Osteoblast (primary cell): ENCODE measurements around the gene GPM6B. TPM values are rescaled to one million over a fixed set of nuclear protein-coding genes. Genes with fewer than 3 reads are reported as not detected.

Experiments used
- DNase-seq: peaks from one replicate; pipeline ENCODE4 v3.0.0; 2011; ENCODE audit warnings: low spot score, mixed read lengths; ENCODE audit not compliant: insufficient read length; ENCODE audit errors: missing footprints
- H2AFZ ChIP-seq: 2 replicates; pipeline ENCODE4 v1.6.0; 2011; ENCODE audit warnings: mild to moderate bottlenecking, low read length
- H3K27ac ChIP-seq: 2 replicates; pipeline ENCODE4 v1.5.1; 2011; ENCODE audit warnings: mild to moderate bottlenecking, low read depth, low read length, moderate library complexity
- H3K27me3 ChIP-seq: 2 replicates; pipeline ENCODE4 v1.6.0; 2012; ENCODE audit warnings: mild to moderate bottlenecking, control low read depth, inconsistent platforms, low read length, moderate library complexity; ENCODE audit not compliant: insufficient read depth
- H3K36me3 ChIP-seq: 2 replicates; pipeline ENCODE4 v1.5.1; 2011; ENCODE audit warnings: mild to moderate bottlenecking, low read length, control low read depth, moderate library complexity; ENCODE audit not compliant: insufficient read depth
- H3K4me1 ChIP-seq: 2 replicates; pipeline ENCODE4 v1.5.1; 2011; ENCODE audit warnings: mild to moderate bottlenecking, low read length, control low read depth, moderate library complexity; ENCODE audit not compliant: insufficient read depth
- H3K4me2 ChIP-seq: 2 replicates; pipeline ENCODE4 v1.6.0; 2011; ENCODE audit warnings: mild to moderate bottlenecking, low read length; ENCODE audit not compliant: insufficient read depth
- H3K4me3 ChIP-seq: fragments of 200-600 bp; sonication (generic); 3 replicates; pipeline ENCODE4 v1.5.1; 2012; ENCODE audit warnings: mild to moderate bottlenecking, low read length, inconsistent platforms; ENCODE audit not compliant: insufficient read depth
- H3K79me2 ChIP-seq: 2 replicates; pipeline ENCODE4 v1.6.0; 2012; ENCODE audit warnings: mild to moderate bottlenecking, low read length, control low read depth, inconsistent platforms; ENCODE audit not compliant: insufficient read depth
- H3K9me3 ChIP-seq: 2 replicates; pipeline ENCODE4 v1.5.1; 2011; ENCODE audit warnings: low read depth, low read length, control low read depth
- H4K20me1 ChIP-seq: 2 replicates; pipeline ENCODE4 v1.6.0; 2012; ENCODE audit warnings: mild to moderate bottlenecking, low read length, control low read depth; ENCODE audit not compliant: insufficient read depth
- CTCF ChIP-seq: IDR thresholded peaks from 2 replicates; pipeline ENCODE4 v1.5.1; 2011; ENCODE audit warnings: mild to moderate bottlenecking, low read depth, low read length, moderate library complexity; ENCODE audit errors: extremely low read depth
- total RNA-seq: library from RNA; depleted of rRNA; stranded (reverse); fragments of >200 nt; gene quantifications from 2 replicates; pipeline ENCODE4 v1.2.3, GENCODE V29; 2012

Gene GPM6B
- total RNA-seq, 1 donor: 1.1 TPM

- Histone ChIP-seq H3K27me3 (no peaks in the 10 kb centered on the region), H3K36me3 (peaks cover 35% of the 10 kb centered on the region), H3K4me2 (no peak overlapping the region), H4K20me1 (no peaks in the 10 kb centered on the region), H3K9me3 (no peaks in the 10 kb centered on the region), H2AFZ (no peak overlapping the region), H3K4me1 (no peaks in the 10 kb centered on the region), H3K79me2 (no peaks in the 10 kb centered on the region), H3K4me3 (no peak overlapping the region), H3K27ac (no peak overlapping the region)
- DNase-seq: no peak
- no peak for TF ChIP-seq CTCF
These were observed 57.7 kb downstream of the GPM6B start for GRCh38 chrX:13759152-13759718.

- Histone ChIP-seq H4K20me1 (no peaks in the 10 kb centered on the region), H3K4me3 (no peak overlapping the region), H3K4me1 (no peaks in the 10 kb centered on the region), H2AFZ (no peak overlapping the region), H3K36me3 (peaks cover 32% of the 10 kb centered on the region), H3K79me2 (no peaks in the 10 kb centered on the region), H3K4me2 (no peak overlapping the region), H3K9me3 (no peaks in the 10 kb centered on the region), H3K27ac (no peak overlapping the region), H3K27me3 (no peaks in the 10 kb centered on the region)
- no peak for DNase-seq
- TF ChIP-seq CTCF: no peak
These were observed 60.5 kb downstream of the GPM6B start for GRCh38 chrX:13756381-13756780.

- Histone ChIP-seq H3K4me3 (no peak overlapping the region), H3K4me1 (no peaks in the 10 kb centered on the region), H3K79me2 (no peaks in the 10 kb centered on the region), H4K20me1 (no peaks in the 10 kb centered on the region), H3K9me3 (no peaks in the 10 kb centered on the region), H3K27ac (no peak overlapping the region), H3K4me2 (no peak overlapping the region), H2AFZ (no peak overlapping the region), H3K27me3 (no peaks in the 10 kb centered on the region), H3K36me3 (peaks cover 33% of the 10 kb centered on the region)
- TF ChIP-seq CTCF: no peak
- DNase-seq: no peak
These were observed 61.6 kb downstream of the GPM6B start for GRCh38 chrX:13755254-13755653.

GRCh38 chrX:13754765-13755164 lies 62.1 kb downstream of the GPM6B start:
- H3K27ac ChIP-seq: no peak overlapping the region

More at GRCh38 chrX:13754765-13755164, 62.1 kb downstream of the GPM6B start:
- Histone ChIP-seq H3K9me3 (no peaks in the 10 kb centered on the region), H3K79me2 (no peaks in the 10 kb centered on the region), H4K20me1 (no peaks in the 10 kb centered on the region), H3K4me3 (no peak overlapping the region), H3K27me3 (no peaks in the 10 kb centered on the region), H3K4me1 (no peaks in the 10 kb centered on the region), H2AFZ (no peak overlapping the region), H3K36me3 (peaks cover 29% of the 10 kb centered on the region), H3K4me2 (no peak overlapping the region)
- no peak for DNase-seq
- TF ChIP-seq CTCF: no peak
